ENCODE data around the gene PABPC1L. TPM values are rescaled to one million over a fixed set of nuclear protein-coding genes. Genes with fewer than 3 reads are reported as not detected.

Gene PABPC1L
- polyA plus RNA-seq, 3 donors, result 44.8 to 112 (median 94.8) TPM

DNA sequence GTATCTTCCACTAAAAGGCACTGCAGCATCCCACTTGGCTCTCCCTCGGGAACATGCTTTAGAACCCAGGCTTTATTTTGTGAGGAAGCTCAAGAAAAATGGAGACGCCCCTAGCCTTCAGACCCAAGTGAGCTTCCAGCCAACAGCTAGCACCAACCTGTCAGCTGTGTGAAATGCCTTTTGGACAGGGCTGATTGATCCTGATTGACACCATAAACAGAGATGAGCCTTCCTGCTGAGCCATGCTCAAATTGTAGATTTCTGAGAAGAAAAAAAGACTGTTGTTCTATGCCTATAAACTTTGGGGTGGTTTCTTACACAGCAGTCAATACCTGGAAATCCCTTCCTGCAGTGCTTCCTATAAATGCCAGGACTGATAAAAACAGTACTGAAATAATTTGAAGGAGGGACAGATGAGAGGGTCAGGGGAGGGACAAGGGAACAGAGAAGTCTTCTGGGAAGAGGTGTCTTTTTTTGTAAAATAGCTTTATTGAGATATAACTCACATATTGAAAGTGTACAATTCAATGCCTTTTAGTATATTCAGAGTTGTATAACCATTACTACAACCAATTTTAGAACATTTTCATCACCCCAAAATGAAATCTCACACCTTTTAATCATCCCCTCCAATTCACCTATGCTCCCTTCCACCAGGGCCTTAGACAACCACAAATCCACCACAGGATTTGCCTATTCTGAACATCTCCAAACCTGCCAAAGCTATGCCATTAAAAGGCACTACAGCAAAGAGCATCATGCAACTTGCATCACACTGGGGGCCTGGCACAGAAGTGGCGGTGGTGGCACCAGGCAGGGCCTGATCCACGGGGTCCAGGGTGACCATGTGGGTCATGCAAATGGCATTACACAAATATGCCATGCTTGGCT is 53.7 kb downstream of the PABPC1L start:
- DNase-seq, result no peak

DNA sequence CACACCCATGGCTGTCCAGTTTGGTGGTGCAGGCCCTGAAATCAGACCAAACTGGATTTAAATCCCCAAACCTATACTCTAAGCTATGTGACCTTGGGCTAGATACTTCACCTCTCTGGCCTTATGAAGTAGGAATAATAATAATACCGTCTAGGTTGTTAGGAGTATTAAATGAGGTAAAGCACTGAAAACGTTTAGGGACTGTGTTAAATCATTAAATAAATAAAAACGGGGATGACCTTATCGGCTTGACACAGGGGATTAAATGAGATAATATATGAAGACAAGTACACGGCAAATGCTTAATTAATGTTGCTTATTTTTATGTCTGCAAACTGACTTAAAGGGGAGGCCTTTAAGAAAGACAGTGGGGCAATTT is 55.8 kb downstream of the PABPC1L start:
- DNase-seq, result no peak

DNA sequence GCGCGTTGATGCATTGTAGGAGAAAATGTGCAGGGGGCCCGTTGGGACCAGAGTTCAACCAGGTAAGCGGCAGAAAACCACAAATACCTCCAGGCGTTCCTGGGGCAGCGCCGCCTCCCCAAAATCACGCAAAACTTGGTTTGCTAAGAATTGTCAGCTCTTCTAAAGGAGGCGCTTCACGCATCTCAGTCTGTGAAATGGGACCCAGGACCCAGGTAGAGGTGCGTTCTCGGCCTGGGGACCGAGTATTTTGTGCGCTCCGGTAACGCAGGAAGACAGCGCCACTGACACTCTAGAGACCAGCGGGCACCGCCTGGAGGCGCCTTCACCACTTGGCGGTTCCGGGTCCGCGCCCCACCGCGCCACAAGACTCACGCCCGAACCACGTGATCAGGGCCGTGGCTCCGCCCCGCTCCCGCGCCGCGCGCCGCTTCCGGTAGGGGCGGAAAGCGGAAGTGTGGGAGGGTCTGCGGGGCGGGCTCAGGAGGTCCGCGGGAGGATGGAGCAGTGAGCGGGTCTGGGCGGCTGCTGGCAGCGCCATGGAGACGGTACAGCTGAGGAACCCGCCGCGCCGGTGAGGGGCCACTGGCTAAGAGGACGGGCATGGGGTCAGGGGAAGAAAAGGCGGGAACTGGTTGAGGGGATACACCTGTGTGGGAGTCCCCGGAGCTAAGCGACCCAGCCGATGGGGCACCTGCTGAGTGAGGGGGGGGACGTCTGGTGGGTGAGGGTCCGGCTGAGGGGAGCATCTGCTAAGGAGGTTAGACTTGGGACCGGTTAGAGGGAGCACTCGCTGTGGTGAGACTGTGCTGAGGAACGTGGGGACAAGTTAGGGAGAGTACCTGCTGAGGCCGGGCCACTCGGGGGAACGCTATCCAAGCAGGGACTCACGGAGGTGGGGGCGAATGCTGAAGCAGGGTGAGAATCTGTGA is 56.4 kb downstream of the PABPC1L start, which contains the start of gene STK4:
TSS of gene STK4 (plus strand) at position 483 of the 932 bp plus-strand sequence. CDS start at position 540, 57 bp downstream.
- DNase-seq, result peak; percentile 94

DNA sequence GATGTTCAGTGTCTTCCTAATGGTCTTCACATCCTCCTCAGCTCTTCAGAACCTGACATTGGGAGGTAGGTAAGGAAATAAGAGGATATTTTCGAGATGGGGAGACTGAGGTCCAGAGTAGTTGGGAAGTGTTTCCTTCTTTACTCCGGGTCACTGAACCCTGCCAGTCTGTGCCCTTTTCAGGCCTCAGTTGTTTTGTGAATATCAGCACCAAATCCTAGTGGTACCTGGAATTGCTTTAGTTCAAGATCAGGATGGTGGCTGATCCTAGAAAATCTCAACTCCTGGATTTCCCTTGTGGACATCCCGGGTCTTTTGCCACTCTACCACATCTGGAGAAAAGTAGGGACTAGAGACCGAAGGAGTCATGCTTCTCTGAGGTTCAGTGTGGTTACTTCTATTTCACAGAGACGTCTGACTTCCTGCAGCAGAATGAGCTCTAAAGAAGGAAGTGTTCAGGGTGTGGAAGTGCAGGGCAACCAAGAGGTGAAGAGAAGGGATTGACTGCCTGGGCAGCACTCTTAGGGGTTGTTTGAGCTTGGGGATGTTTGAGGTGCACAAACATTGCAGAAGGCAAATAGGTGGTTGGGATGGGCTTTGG is 57.4 kb downstream of the PABPC1L start:
- no peak for DNase-seq

DNA sequence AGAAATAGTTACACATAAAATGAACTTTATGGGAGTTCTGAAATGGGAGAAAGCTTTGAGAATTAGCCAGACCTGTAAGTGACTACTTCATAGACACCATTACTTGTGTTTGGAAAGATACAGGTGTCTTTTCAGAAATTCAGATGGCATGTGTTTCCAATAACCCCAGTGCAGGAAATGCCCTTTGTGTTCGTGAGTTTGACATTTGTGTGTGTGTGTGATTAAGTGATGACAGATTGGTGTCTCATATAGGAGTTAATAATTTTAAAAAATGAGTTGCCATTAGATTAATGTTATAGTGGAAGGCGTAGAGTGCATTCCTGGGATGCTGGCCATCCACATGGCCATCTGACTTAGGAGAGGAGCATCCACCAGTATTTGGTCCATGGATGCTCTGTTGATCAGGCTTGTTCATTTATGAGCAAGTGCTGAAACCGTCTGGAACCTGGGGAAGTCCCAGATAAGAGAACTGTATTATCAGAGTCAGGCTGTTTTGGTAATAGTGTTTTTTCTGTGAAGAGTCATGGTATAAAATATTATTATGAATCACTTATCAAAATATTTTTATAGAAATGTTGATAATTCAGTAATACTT is 59.5 kb downstream of the PABPC1L start:
- DNase-seq, result no peak

DNA sequence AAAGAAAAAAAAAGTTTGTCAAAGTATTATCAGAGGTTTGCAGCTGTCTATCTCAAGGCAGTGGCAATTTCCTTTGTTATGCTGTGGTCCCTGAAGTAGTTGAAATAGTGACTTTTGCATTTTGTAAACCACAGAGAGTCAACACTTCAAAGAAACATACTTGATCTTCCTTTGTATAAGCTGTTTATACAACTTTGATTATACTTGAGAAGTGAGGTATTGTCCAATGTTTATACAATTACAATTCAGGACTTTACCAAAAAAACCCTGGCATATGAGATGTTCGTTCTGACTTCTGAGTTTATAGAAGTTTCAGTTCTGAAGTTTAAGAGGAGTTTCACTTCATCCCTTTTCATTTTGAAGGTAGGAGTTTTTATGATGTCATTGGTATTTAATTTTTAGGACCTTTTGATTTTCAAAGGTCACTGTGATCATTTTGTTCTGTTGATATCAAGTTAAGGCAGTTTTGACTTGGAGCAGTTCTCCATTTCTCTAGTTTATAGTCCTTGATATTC is 60.4 kb downstream of the PABPC1L start:
- no peak for DNase-seq

DNA sequence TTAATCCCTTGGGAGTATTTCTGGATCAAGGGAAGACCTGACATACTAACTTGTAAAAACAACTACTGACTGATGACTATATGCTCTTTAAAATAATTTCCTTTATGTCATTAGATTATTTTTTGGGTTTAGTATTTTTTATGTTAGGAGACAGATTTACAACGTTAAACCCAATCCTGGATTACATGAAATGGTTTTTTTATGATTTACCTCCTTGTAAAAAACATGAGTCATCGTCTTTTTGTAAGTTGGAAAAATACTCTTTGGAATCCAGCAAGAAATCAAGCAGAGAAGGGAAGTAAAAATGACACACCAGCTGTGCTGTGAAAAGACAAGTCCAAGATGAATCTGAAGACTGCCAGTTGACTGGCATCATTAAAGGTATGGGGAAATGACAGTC is 63.2 kb downstream of the PABPC1L start:
- DNase-seq, result no peak

DNA sequence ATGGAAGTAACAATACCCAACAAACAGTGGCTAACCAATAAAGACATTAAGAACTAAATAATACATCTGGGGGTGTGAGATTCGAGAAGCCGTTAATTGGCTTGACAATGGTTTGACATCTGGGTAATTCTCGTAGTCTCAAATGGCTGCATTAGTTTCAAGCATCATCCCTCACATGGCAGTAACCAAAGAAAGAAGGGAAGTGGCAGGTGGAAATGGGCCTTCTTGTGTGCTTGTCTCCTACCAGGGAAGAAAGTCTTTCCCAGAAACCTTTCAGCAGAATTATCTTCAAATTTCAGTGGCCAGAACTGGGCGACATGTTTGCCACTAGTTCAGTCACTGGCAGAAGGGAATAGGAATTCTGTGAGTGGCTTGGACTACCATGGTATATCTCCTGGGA is 66.8 kb downstream of the PABPC1L start:
- no peak for DNase-seq

DNA sequence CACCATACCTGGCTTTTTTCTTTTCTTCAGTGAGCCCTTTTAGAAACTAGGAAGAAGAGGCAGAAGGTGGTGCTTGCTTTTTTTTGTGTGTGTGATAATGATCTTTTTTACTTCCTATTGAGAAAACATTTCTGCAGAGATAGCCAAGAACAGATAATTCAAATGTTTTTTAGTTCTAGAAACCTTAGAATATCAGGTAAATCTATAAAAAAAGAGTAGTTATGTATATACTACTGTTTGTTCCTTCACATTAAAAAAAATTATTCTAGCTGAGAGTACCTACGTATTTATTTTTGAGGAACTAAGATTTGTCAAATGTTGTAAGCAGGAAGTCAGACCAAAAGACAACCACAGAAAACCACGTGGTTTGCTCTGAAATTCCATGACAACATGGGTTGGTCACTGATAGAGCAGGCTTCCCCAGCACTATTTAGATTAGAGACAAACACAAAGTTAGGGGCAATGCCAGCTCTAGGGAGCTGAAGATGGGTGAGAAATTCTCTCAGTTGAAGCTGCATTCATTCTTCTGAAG is 69.3 kb downstream of the PABPC1L start:
- no peak for DNase-seq

DNA sequence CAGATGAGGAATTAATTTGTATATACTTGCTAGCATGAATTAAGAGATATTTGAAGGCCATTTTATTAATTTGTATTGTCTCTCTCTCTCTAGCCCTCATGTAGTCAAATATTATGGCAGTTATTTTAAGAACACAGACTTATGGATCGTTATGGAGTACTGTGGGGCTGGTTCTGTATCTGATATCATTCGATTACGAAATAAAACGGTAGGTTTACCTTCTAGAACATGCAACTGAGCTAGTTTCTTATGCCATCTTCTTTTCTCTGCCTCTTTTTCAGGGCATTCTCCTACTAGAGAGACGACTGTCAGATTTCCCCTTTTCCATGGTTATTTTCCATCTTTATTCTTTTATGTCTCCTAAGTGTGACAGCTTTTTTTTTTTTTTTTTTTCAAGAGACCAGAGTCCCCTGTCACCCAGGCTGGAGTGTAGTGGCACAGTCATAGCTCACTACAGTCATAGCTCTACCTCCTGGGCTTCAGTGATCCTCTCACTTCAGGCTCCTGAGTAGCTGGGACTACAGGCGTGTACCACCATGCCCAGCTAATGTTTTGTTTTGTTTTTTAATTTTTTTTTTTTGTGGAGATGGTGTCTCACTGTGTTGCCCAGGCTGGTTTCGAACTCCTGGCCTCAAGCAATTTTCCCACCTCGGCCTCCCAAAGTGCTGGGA is 72.0 kb downstream of the PABPC1L start:
- DNase-seq, result no peak

DNA sequence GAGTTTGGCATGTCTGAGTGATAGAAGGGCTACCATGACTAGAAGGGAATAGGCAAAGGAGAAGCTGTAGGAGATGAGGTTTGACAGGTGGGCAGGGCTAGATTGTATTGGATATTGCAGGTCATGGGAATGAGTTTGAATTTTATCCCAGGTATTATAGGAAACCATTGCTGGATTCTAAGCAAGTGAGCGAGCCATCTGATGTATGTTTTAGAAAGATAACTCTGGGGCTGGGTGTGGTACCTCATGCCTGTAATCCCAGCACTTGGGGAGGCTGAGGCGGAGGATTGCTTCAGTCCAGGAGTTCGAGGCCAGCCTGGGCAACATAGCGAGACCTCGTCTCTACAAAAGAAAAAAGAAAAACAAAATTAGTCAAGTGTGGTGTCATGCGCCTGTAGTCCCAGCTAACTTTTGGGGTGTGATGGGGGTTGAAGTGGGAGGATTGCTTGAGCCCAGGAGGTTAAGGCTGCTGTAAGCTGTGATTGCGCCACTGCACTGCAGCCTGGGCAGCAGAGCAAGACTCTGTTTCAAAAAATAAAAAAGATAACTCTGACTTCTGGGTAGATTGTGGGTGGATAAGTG is 73.3 kb downstream of the PABPC1L start:
- no peak for DNase-seq

DNA sequence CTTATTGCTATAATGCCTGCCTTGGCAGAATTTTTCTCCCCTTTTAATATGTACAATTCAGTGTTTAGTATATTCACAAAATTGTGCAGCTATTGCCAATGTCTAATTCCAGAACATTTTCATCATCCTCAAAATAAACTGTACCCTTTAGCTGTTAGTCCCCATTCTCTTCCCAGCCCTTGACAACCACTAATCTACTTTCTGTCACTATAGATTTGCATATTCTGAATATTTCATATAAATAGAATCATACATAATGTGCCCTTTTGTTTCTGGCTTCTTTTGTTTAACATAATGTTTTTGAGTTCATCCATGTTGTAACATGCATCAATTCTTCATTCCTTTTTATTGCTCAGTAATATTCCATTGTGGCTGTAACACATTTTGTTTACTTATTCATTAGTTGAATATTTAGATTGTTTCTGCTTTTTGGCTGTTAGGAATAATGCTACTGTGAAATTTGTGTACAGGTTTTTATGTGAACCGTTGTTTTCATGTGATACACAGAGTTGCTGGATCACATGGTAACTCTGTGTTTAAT is 78.8 kb downstream of the PABPC1L start:
- no peak for DNase-seq

Other genes starting within 250 kb of the PABPC1L start
- gene CCN5, start 194.7 kb upstream of the PABPC1L start, polyA plus RNA-seq (ENCODE audit: insufficient read length in 3 of 3), result under 1 TPM; 0.10 to 0.22 (median 0.13) TPM
- under 1 TPM in 2 of 3 donors, not detected in 1; 0.09 TPM for gene KCNK15, start 164.2 kb upstream of the PABPC1L start, polyA plus RNA-seq (ENCODE audit: insufficient read length in 3 of 3)
- gene RIMS4, start 99.5 kb upstream of the PABPC1L start, polyA plus RNA-seq (ENCODE audit: insufficient read length in 3 of 3), result 1 to 10 TPM in 1 of 3 donors, under 1 TPM in 2; 0.37 to 1.0 (median 0.70) TPM
- gene YWHAB, start 24.4 kb upstream of the PABPC1L start, polyA plus RNA-seq (ENCODE audit: insufficient read length in 3 of 3), result 100 to 1,000 TPM; 192 to 213 (median 197) TPM
- gene TOMM34, start 50.3 kb downstream of the PABPC1L start, polyA plus RNA-seq (ENCODE audit: insufficient read length in 3 of 3), result 10 to 100 TPM; 38.7 to 43.0 (median 41.7) TPM
- 10 to 100 TPM; 14.8 to 20.7 (median 20.5) TPM for gene STK4, start 56.5 kb downstream of the PABPC1L start, polyA plus RNA-seq (ENCODE audit: insufficient read length in 3 of 3)
- under 1 TPM; 0.43 to 0.77 (median 0.55) TPM for gene KCNS1, start 191.1 kb downstream of the PABPC1L start, polyA plus RNA-seq (ENCODE audit: insufficient read length in 3 of 3)
- gene WFDC5, start 205.1 kb downstream of the PABPC1L start, polyA plus RNA-seq (ENCODE audit: insufficient read length in 3 of 3), result not detected
- gene WFDC12, start 214.4 kb downstream of the PABPC1L start, polyA plus RNA-seq (ENCODE audit: insufficient read length in 3 of 3), result not detected